A549 (cell line): ENCODE results near the gene ZNF583. TPM values are rescaled to one million over a fixed set of nuclear protein-coding genes. Genes with fewer than 3 reads are reported as not detected.

ENCODE experiments used
- ATAC-seq, 2 experiments: fragments of 200-7000 bp in 1 of 2; fragments of >200 bp in 1 of 2; cut with Nextera tagmentation in 1 of 2; cut with Tn5 transposase in 1 of 2; 3 replicates each; pipeline versions ENCODE4 v1.8.0 to v1.9.1; 2018 to 2020; ENCODE audit warnings: mild to moderate bottlenecking in 1 of 2, moderate library complexity in 1 of 2
- CTCF ChIA-PET: fragments of 300-600 bp; sonication (Branson Sonifier 250); formaldehyde crosslinking; extraction: SDS; loops from one replicate; lab custom pipeline; 2021; ENCODE audit warnings: antibody characterized with exemption, inconsistent platforms; lab: Yijun Ruan, JAX
- POLR2A ChIA-PET: fragments of 350-600 bp; formaldehyde crosslinking; extraction: SDS; loops from one replicate; lab custom pipeline; 2021; ENCODE audit warnings: antibody characterized with exemption, inconsistent platforms; lab: Yijun Ruan, JAX
- DNase-seq, 2 experiments: peaks; one replicate each; pipeline versions ENCODE4 v3.0.0 to v3.0.0-alpha.2; 2011 to 2016; ENCODE audit warnings: low read depth in 1 of 2, low spot score in 1 of 2
- FAIRE-seq: peaks from 2 replicates; lab custom pipeline; 2011; peaks lifted over from hg19 to GRCh38; lab: Jason Lieb, UNC
- H3K27ac ChIP-seq, 2 experiments: fragments of >200 bp; sonication (Bioruptor Twin); formaldehyde crosslinking; 3 replicates each; pipeline ENCODE4 v1.5.1; 2016 to 2017
- H3K4me1 ChIP-seq: fragments of >200 bp; sonication (Bioruptor Twin); formaldehyde crosslinking; 3 replicates; pipeline ENCODE4 v1.6.1; 2016
- H3K4me2 ChIP-seq: fragments of >200 bp; sonication (Bioruptor Twin); formaldehyde crosslinking; 3 replicates; pipeline ENCODE4 v1.6.1; 2016
- H3K4me3 ChIP-seq: fragments of >200 bp; sonication (Bioruptor Twin); formaldehyde crosslinking; 3 replicates; pipeline ENCODE4 v1.5.1; 2016
- H3K9me3 ChIP-seq: fragments of >200 bp; sonication (Bioruptor Twin); formaldehyde crosslinking; 3 replicates; pipeline ENCODE4 v1.6.1; 2016
- BHLHE40 ChIP-seq: IDR thresholded peaks from 2 replicates; pipeline ENCODE4 v1.6.1; 2012; ENCODE audit warnings: low read depth, low read length, inconsistent platforms
- CHD2 ChIP-seq: fragments of 150-350 bp; IDR thresholded peaks from 2 replicates; pipeline ENCODE4 v1.6.1; 2014; ENCODE audit warnings: low read length; ENCODE audit not compliant: partially characterized antibody
- E2F6 ChIP-seq: IDR thresholded peaks from 2 replicates; pipeline ENCODE4 v1.6.1; 2012; ENCODE audit warnings: low read depth, borderline replicate concordance
- EP300 ChIP-seq, 2 experiments: fragments of >200 bp; sonication (Bioruptor Twin); formaldehyde crosslinking; IDR thresholded peaks; 2 replicates in 1 of 2; 3 replicates in 1 of 2; pipeline ENCODE4 v1.6.1; 2016 to 2017
- FOSL2 ChIP-seq, 2 experiments: fragments of 450-650 bp in 1 of 2; fragments of >200 bp in 1 of 2; sonication (Bioruptor Twin) in 1 of 2; formaldehyde crosslinking; IDR thresholded peaks; 2 replicates each; pipeline versions ENCODE4 v1.5.0 to v1.6.1; 2016 to 2020; ENCODE audit warnings: mild to moderate bottlenecking in 1 of 2, moderate library complexity in 1 of 2
- GATA3 ChIP-seq: IDR thresholded peaks from 2 replicates; pipeline ENCODE4 v1.6.1; 2012; ENCODE audit warnings: borderline replicate concordance
- HDAC2 ChIP-seq: fragments of 200-600 bp; sonication (generic); IDR thresholded peaks from 2 replicates; pipeline ENCODE4 v1.6.1; 2016
- HOXA7 ChIP-seq: fragments of 250-450 bp; sonication (Bioruptor Pico); IDR thresholded peaks from 2 replicates; pipeline ENCODE4 v1.5.0; 2020; ENCODE audit warnings: mild to moderate bottlenecking, moderate library complexity
- KDM1A ChIP-seq: fragments of 200-600 bp; sonication (generic); IDR thresholded peaks from 2 replicates; pipeline ENCODE4 v1.6.1; 2016; ENCODE audit warnings: low read depth, mild to moderate bottlenecking
- MAZ ChIP-seq: fragments of 150-350 bp; IDR thresholded peaks from 2 replicates; pipeline ENCODE4 v1.6.1; 2014; ENCODE audit warnings: antibody characterized with exemption, low read depth, low read length, borderline replicate concordance
- MYC ChIP-seq: IDR thresholded peaks from 2 replicates; pipeline ENCODE4 v1.6.1; 2012; ENCODE audit warnings: mild to moderate bottlenecking, inconsistent platforms, low read length, improper control_type of control experiment, borderline replicate concordance
- NPAS2 ChIP-seq: fragments of 250-450 bp; sonication (Bioruptor Pico); IDR thresholded peaks from 2 replicates; pipeline ENCODE4 v1.8.0; 2022; ENCODE audit warnings: mild to moderate bottlenecking, moderate library complexity, borderline replicate concordance
- NR3C1 ChIP-seq: fragments of >200 bp; sonication (Bioruptor Twin); formaldehyde crosslinking; IDR thresholded peaks from 3 replicates; pipeline ENCODE4 v1.6.1; 2017
- POLR2A ChIP-seq: IDR thresholded peaks from 2 replicates; pipeline ENCODE4 v1.6.1; 2012; ENCODE audit warnings: mild to moderate bottlenecking, low read length
- POLR2AphosphoS2 ChIP-seq: conservative IDR thresholded peaks from 2 replicates; pipeline ENCODE4 v1.6.1; 2012; ENCODE audit warnings: low read length, improper control_type of control experiment, inconsistent platforms
- RAD21 ChIP-seq, 2 experiments: fragments of >200 bp in 1 of 2; sonication (Bioruptor Twin) in 1 of 2; formaldehyde crosslinking in 1 of 2; IDR thresholded peaks in 1 of 2; conservative IDR thresholded peaks in 1 of 2; 2 replicates in 1 of 2; 3 replicates in 1 of 2; pipeline ENCODE4 v1.6.1; 2012 to 2018; ENCODE audit warnings: inconsistent platforms in 1 of 2
- RCOR1 ChIP-seq: fragments of 150-350 bp; IDR thresholded peaks from 2 replicates; pipeline ENCODE4 v1.6.1; 2014; ENCODE audit warnings: antibody characterized with exemption, low read length, low read depth
- SMC3 ChIP-seq: fragments of >200 bp; sonication (Bioruptor Twin); formaldehyde crosslinking; IDR thresholded peaks from 3 replicates; pipeline ENCODE4 v1.6.1; 2018; ENCODE audit warnings: inconsistent platforms
- SREBF2 ChIP-seq: fragments of 450-650 bp; IDR thresholded peaks from 2 replicates; pipeline ENCODE4 v1.6.1; 2014; ENCODE audit warnings: mild to moderate bottlenecking, moderate library complexity
- ZC3H11A ChIP-seq: fragments of 450-650 bp; IDR thresholded peaks from 2 replicates; pipeline ENCODE4 v1.6.1; 2014; ENCODE audit warnings: antibody characterized with exemption, mild to moderate bottlenecking
- WGBS: methylation state at CpG from one replicate; pipeline ENCODE4 v1.1.6; 2017; ENCODE audit errors: missing lambda C conversion rate; 5-methylcytosine and 5-hydroxymethylcytosine counted together
- polyA plus RNA-seq, 4 experiments: library from polyadenylated mRNA; depleted of rRNA in 3 of 4; stranded (reverse); fragments of >200 nt; fragmentation: RNase III in 1 of 4; extraction: RNeasy Plus Mini Kit Qiagen cat#74134 plus additional on column Dnase treatment in 1 of 4; gene quantifications; 2 replicates in 3 of 4; 3 replicates in 1 of 4; pipeline ENCODE4 v1.2.3, GENCODE V29; 2011 to 2017
- TF ChIP-seq, protein P1 (sequence below): fragments of 250-450 bp; sonication (Bioruptor Pico); IDR thresholded peaks from 2 replicates; pipeline ENCODE4 v1.5.0; 2020; ENCODE audit warnings: low read depth, mild to moderate bottlenecking, moderate library complexity
- TF ChIP-seq, protein P2 (sequence below): IDR thresholded peaks from 2 replicates; pipeline ENCODE4 v1.6.1; 2012

The ZNF583 gene
- polyA plus RNA-seq, 2 of the 4 experiments (the other 2 are of a cell fraction) = 2.9 to 4.8 TPM

DNA sequence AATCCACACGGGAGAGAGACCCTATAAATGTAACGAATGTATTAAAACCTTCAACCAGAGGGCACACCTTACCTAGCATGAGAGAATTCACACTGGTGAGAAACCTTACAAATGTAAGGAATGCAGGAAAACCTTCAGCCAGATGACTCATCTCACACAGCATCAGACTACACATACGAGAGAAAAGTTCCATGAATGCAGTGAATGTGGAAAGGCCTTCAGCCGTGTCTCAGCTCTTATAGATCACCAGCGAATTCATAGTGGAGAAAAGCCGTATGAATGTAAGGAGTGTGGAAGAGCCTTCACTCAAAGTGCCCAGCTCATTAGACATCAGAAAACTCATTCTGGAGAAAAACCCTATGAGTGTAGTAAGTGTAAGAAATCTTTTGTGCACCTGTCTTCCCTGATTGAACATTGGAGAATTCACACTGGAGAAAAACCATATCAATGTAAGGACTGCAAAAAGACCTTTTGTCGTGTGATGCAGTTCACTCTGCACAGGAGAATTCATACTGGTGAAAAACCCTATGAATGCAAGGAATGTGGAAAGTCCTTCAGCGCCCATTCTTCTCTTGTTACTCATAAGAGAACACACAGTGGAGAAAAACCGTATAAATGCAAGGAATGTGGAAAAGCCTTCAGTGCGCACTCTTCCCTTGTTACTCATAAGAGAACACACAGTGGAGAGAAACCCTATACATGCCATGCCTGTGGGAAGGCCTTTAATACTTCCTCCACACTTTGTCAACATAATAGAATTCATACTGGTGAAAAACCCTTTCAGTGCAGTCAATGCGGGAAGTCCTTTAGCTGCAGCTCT, 26.8 kb upstream of the ZNF583 start:
- Histone ChIP-seq H3K4me3 (no peak overlapping the region), H3K4me1 (no peaks in the 10 kb centered on the region), H3K4me2 (no peak overlapping the region), H3K9me3 (peaks cover 88% of the 10 kb centered on the region), H3K27ac (no peak overlapping the region)
- FAIRE-seq (no peak), DNase-seq (peak in 1 of 2 experiments; percentile 35), ATAC-seq (no peak; a peak in 2 of 6 replicates)
- TF ChIP-seq MYC (no peak), CHD2 (no peak), SMC3 (no peak), HOXA7 (CRISPR knock-in tag) (no peak), BHLHE40 (no peak), ZC3H11A (no peak), RAD21 (conservative IDR thresholded peaks at IDR 0.05 in 1 of 2, IDR thresholded peaks at IDR 0.05 in 1 of 2) (no peak), HDAC2 (no peak), GATA3 (no peak), FOSL2 (IDR thresholded peaks at IDR 0.05) (no peak), FOSL2 (CRISPR knock-in tag; IDR thresholded peaks at IDR 0.05) (no peak), E2F6 (no peak), POLR2AphosphoS2 (no peak), RCOR1 (no peak), NR3C1 (no peak)
- TF ChIP-seq, protein P1, sequence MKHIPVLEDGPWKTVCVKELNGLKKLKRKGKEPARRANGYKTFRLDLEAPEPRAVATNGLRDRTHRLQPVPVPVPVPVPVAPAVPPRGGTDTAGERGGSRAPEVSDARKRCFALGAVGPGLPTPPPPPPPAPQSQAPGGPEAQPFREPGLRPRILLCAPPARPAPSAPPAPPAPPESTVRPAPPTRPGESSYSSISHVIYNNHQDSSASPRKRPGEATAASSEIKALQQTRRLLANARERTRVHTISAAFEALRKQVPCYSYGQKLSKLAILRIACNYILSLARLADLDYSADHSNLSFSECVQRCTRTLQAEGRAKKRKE (CRISPR knock-in tag) = no peak
- POLR2A ChIA-PET = no interaction called here
- CTCF ChIA-PET = interaction anchor here (0.7 to 1.0 kb wide), 2 partner anchors 167 to 1606 kb away, joined by 3 read pairs; no protein-coding TSS in a partner anchor
- WGBS = 57% methylated on average over 11 of the region's 11 CpGs

DNA sequence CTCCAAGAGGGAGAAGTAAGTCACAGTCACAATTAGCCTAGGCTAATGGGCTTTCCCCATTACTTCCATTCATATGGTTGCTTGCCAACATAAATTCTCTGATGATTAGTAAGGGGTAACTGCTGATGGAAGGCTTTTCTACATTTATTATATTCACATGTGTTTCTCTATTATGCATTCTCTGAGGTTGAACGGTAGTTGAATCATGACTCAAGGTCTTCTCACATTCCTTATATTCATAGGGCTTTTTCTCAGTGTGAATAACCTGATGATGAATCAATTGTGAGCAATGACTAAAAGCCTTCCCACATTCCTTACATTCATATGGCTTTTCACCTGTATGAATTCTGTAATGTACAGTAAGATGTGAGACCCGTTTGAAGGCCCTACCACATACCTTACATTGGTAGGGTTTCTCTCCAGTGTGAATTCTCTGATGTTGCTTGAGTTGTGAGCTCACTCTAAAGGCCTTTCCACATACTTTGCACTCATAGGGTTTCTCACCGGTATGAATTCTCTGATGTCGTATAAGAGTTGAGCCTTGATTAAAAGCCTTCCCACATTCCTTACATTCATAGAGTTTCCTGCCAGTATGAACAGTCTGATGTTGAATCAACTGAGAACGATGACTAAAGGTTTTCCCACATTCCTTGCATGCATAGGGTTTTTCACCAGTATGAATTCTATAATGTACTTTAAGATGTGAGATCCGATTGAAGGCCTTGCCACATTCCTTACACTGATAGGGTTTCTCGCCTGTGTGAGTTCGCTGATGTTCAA, 20.1 kb upstream of the ZNF583 start:
- no peak overlapping the region for H3K27ac ChIP-seq
- FAIRE-seq = no peak
- WGBS = 32% methylated on average over 8 of the region's 8 CpGs
- H3K4me3 ChIP-seq = no peak overlapping the region
- H3K4me2 ChIP-seq = no peak overlapping the region
- TF ChIP-seq, protein P2, sequence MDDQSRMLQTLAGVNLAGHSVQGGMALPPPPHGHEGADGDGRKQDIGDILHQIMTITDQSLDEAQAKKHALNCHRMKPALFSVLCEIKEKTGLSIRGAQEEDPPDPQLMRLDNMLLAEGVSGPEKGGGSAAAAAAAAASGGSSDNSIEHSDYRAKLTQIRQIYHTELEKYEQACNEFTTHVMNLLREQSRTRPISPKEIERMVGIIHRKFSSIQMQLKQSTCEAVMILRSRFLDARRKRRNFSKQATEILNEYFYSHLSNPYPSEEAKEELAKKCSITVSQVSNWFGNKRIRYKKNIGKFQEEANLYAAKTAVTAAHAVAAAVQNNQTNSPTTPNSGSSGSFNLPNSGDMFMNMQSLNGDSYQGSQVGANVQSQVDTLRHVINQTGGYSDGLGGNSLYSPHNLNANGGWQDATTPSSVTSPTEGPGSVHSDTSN = no peak
- no peak for TF ChIP-seq EP300 (IDR thresholded peaks at IDR 0.05)
- no peak for TF ChIP-seq KDM1A
- no peak for TF ChIP-seq POLR2A
- no peak for TF ChIP-seq SREBF2
- TF ChIP-seq ZC3H11A = no peak
- no peak for TF ChIP-seq MAZ
- no peak for TF ChIP-seq NPAS2 (CRISPR knock-in tag)
- peaks cover 75% of the 10 kb centered on the region for H3K9me3 ChIP-seq
- CTCF ChIA-PET = no interaction called here
- ATAC-seq = no peak
- POLR2A ChIA-PET = no interaction called here
- no peak for DNase-seq
- H3K4me1 ChIP-seq = no peaks in the 10 kb centered on the region
